HepG2 (cell line): Measurements from ENCODE around the gene MAN2A1. TPM values are rescaled to one million over a fixed set of nuclear protein-coding genes. Genes with fewer than 3 reads are reported as not detected.

ENCODE experiments used
- BATF2 ChIP-seq: sonication (generic); formaldehyde crosslinking; IDR thresholded peaks from 2 replicates; pipeline ENCODE4 v1.8.0; 2022; ENCODE audit warnings: mild to moderate bottlenecking, missing genetic modification reagents, moderate library complexity
- CHD4 ChIP-seq: fragments of 200-600 bp; sonication (generic); IDR thresholded peaks from 2 replicates; pipeline ENCODE4 v1.7.0; 2017; ENCODE audit warnings: mild to moderate bottlenecking, low read length, borderline replicate concordance
- CREB3 ChIP-seq: sonication (generic); formaldehyde crosslinking; IDR thresholded peaks from 2 replicates; pipeline ENCODE4 v1.5.0; 2020; ENCODE audit warnings: missing genetic modification reagents
- CTCF ChIP-seq: sonication (generic); formaldehyde crosslinking; IDR thresholded peaks from 2 replicates; pipeline ENCODE4 v1.5.0; 2020; ENCODE audit warnings: mild to moderate bottlenecking, missing genetic modification reagents, moderate library complexity
- DNMT1 ChIP-seq: sonication (generic); formaldehyde crosslinking; IDR thresholded peaks from 2 replicates; pipeline ENCODE4 v1.5.1; 2020; ENCODE audit warnings: mild to moderate bottlenecking, missing genetic modification reagents
- ETV6 ChIP-seq: sonication (generic); formaldehyde crosslinking; conservative IDR thresholded peaks from 2 replicates; pipeline ENCODE4 v1.4.0; 2020; ENCODE audit warnings: missing genetic modification reagents
- FLYWCH1 ChIP-seq: sonication (generic); formaldehyde crosslinking; IDR thresholded peaks from 2 replicates; pipeline ENCODE4 v1.8.1; 2023; ENCODE audit warnings: mild to moderate bottlenecking, missing genetic modification reagents
- GABPA ChIP-seq, 2 experiments: IDR thresholded peaks; 2 replicates each; pipeline ENCODE4 v1.6.1; 2011 to 2016; ENCODE audit warnings: low read depth in 2 of 2, low read length in 1 of 2, missing biosample characterization in 1 of 2, missing genetic modification characterization in 1 of 2
- HOXA3 ChIP-seq: sonication (generic); formaldehyde crosslinking; IDR thresholded peaks from 2 replicates; pipeline ENCODE4 v1.5.0; 2020; ENCODE audit warnings: missing genetic modification reagents
- MIER2 ChIP-seq: IDR thresholded peaks from 2 replicates; pipeline ENCODE4 v1.6.1; 2016; ENCODE audit warnings: missing biosample characterization, missing genetic modification reagents
- PLRG1 ChIP-seq: fragments of 450-650 bp; conservative IDR thresholded peaks from 2 replicates; pipeline ENCODE4 v1.6.1; 2016
- PRDM15 ChIP-seq: sonication (generic); formaldehyde crosslinking; IDR thresholded peaks from 2 replicates; pipeline ENCODE4 v1.4.0; 2020; ENCODE audit warnings: missing genetic modification reagents
- PTBP1 ChIP-seq: fragments of 200-400 bp; formaldehyde crosslinking; IDR thresholded peaks from 2 replicates; pipeline ENCODE4 v1.6.1; 2018; ENCODE audit warnings: low read length, low read depth; ENCODE audit not compliant: poor library complexity, severe bottlenecking
- RARG ChIP-seq: sonication (generic); formaldehyde crosslinking; IDR thresholded peaks from 2 replicates; pipeline ENCODE4 v1.4.0; 2020; ENCODE audit warnings: low read depth, mild to moderate bottlenecking, missing genetic modification reagents
- REL ChIP-seq: sonication (generic); formaldehyde crosslinking; conservative IDR thresholded peaks from 2 replicates; pipeline ENCODE4 v1.8.0; 2022; ENCODE audit warnings: mild to moderate bottlenecking, missing genetic modification reagents, moderate library complexity
- SRSF9 ChIP-seq: fragments of 200-400 bp; formaldehyde crosslinking; IDR thresholded peaks from 2 replicates; pipeline ENCODE4 v1.6.1; 2018; ENCODE audit warnings: borderline replicate concordance, mild to moderate bottlenecking, low read depth, low read length; ENCODE audit not compliant: insufficient read depth, poor library complexity, severe bottlenecking
- STAG1 ChIP-seq: sonication (generic); formaldehyde crosslinking; IDR thresholded peaks from 2 replicates; pipeline ENCODE4 v1.4.0; 2020; ENCODE audit warnings: missing genetic modification reagents
- TARDBP ChIP-seq: sonication (generic); formaldehyde crosslinking; IDR thresholded peaks from 2 replicates; pipeline ENCODE4 v1.8.0; 2022; ENCODE audit warnings: mild to moderate bottlenecking, missing genetic modification reagents
- TBL1XR1 ChIP-seq: fragments of 150-350 bp; IDR thresholded peaks from 2 replicates; pipeline ENCODE4 v1.6.1; 2014; ENCODE audit warnings: borderline replicate concordance, low read length; ENCODE audit not compliant: partially characterized antibody
- TRIM24 ChIP-seq: sonication (generic); formaldehyde crosslinking; IDR thresholded peaks from 2 replicates; pipeline ENCODE4 v1.8.0; 2022; ENCODE audit warnings: mild to moderate bottlenecking, missing genetic modification reagents
- ZNF225 ChIP-seq: sonication (generic); formaldehyde crosslinking; IDR thresholded peaks from 2 replicates; pipeline ENCODE4 v1.4.0; 2020; ENCODE audit warnings: mild to moderate bottlenecking, missing genetic modification reagents
- ZNF232 ChIP-seq: sonication (generic); formaldehyde crosslinking; IDR thresholded peaks from 2 replicates; pipeline ENCODE4 v1.4.0; 2020; ENCODE audit warnings: missing genetic modification reagents, borderline replicate concordance
- ZNF558 ChIP-seq: sonication (generic); formaldehyde crosslinking; IDR thresholded peaks from 2 replicates; pipeline ENCODE4 v1.9.0; 2022; ENCODE audit warnings: mild to moderate bottlenecking, missing genetic modification reagents, borderline replicate concordance
- polyA plus RNA-seq, 8 experiments: library from polyadenylated mRNA; depleted of rRNA in 3 of 8; stranded (reverse) in 7 of 8; unstranded in 1 of 8; fragments of >200 nt; fragmentation: Illumina TruSeq in 4 of 8; extraction: Trizol in 4 of 8; gene quantifications; 2 replicates each; pipeline versions ENCODE4 v1.2.1 to v1.2.3, GENCODE V29; 2011 to 2016; ENCODE audit warnings: low read depth in 4 of 8, missing spikeins in 1 of 8, mixed read lengths in 1 of 8; ENCODE audit not compliant: insufficient read depth in 1 of 8
- total RNA-seq, 5 experiments: library from RNA; depleted of rRNA; stranded (reverse); fragments of >200 nt; fragmentation: Illumina TruSeq; extraction: Trizol; gene quantifications; 2 replicates each; pipeline ENCODE4 v1.2.3, GENCODE V29; 2016; ENCODE audit warnings: low read depth in 1 of 5

The MAN2A1 gene
- total and polyA plus RNA-seq, 2 of the 13 experiments (the other 11 are each of a cell fraction or from before 2014, with no cell fraction given): 56.2 to 80.5 TPM

- TF ChIP-seq ZNF558 (CRISPR knock-in tag): no peak; the same call in 1 of the 2 replicates
- 0 out of 2 replicates have a peak, but pooled peaks have one; percentile 73 for TF ChIP-seq CREB3
- no peak for TF ChIP-seq PLRG1
- TF ChIP-seq TRIM24 (CRISPR knock-in tag): no peak
- TF ChIP-seq FLYWCH1 (CRISPR knock-in tag): no peak
- TF ChIP-seq BATF2 (CRISPR knock-in tag): no peak
- TF ChIP-seq STAG1 (CRISPR knock-in tag): peak; percentile 36
- no peak for TF ChIP-seq PTBP1
- peak; percentile 59 for TF ChIP-seq MIER2
- no peak for TF ChIP-seq PRDM15
- TF ChIP-seq ZNF225 (CRISPR knock-in tag): no peak
- no peak for TF ChIP-seq DNMT1 (CRISPR knock-in tag)
- peak; percentile 64; the same call in 1 of the 2 replicates for TF ChIP-seq ZNF232 (CRISPR knock-in tag)
- TF ChIP-seq REL (CRISPR knock-in tag): no peak
- peak; percentile 37; the same call in 1 of the 2 replicates for TF ChIP-seq CTCF
- peak; percentile 70; the same call in 1 of the 2 replicates for TF ChIP-seq CHD4
- no peak for TF ChIP-seq SRSF9
- no peak for TF ChIP-seq TBL1XR1
- TF ChIP-seq RARG (CRISPR knock-in tag): no peak
- peak; percentile 46; the same call in 1 of the 2 replicates for TF ChIP-seq TARDBP (CRISPR knock-in tag)
- no peak for TF ChIP-seq GABPA (IDR thresholded peaks at IDR 0.05; ENCODE audit: low read depth, low read length)
- peak; percentile 32; the same call in 1 of the 2 replicates for TF ChIP-seq GABPA (CRISPR knock-in tag; IDR thresholded peaks at IDR 0.05; ENCODE audit: low read depth)
- peak; percentile 67 for TF ChIP-seq HOXA3 (CRISPR knock-in tag)
- TF ChIP-seq ETV6: no peak; the same call in 1 of the 2 replicates
Measured at GRCh38 chr5:109900911-109901627, 211.3 kb downstream of the MAN2A1 start (continued).
